GM23338 (cell line): ENCODE measurements around the gene BUB1B. TPM values are rescaled to one million over a fixed set of nuclear protein-coding genes. Genes with fewer than 3 reads are reported as not detected.

ENCODE experiments used
- ATAC-seq: fragments of 200-7000 bp; cut with Tn5 transposase; 3 replicates; pipeline ENCODE4 v1.9.1; 2020
- DNase-seq: peaks from one replicate; pipeline ENCODE4 v3.0.0-alpha.2; 2015; ENCODE audit warnings: low spot score
- H2AFZ ChIP-seq: fragments of 200-600 bp; sonication (generic); 2 replicates; pipeline ENCODE4 v1.8.0; 2016; ENCODE audit warnings: antibody characterized with exemption, mild to moderate bottlenecking, moderate library complexity
- H3F3A ChIP-seq: fragments of 200-600 bp; sonication (generic); replicated peaks from 2 replicates; pipeline ENCODE4 v1.8.0; 2017; ENCODE audit warnings: antibody characterized with exemption, mixed run types, low read depth
- H3K27ac ChIP-seq: fragments of 200-600 bp; sonication (generic); 2 replicates; pipeline ENCODE4 v1.6.1; 2016; ENCODE audit warnings: low read depth
- H3K27me3 ChIP-seq: fragments of 200-600 bp; sonication (generic); 2 replicates; pipeline ENCODE4 v1.8.0; 2016; ENCODE audit warnings: mild to moderate bottlenecking, mixed run types, moderate library complexity; ENCODE audit not compliant: insufficient read depth
- H3K36me3 ChIP-seq: fragments of 200-600 bp; sonication (generic); 2 replicates; pipeline ENCODE4 v1.8.0; 2016; ENCODE audit warnings: mild to moderate bottlenecking; ENCODE audit not compliant: insufficient read depth
- H3K4me1 ChIP-seq: fragments of 200-600 bp; sonication (generic); 2 replicates; pipeline ENCODE4 v1.8.0; 2016; ENCODE audit warnings: mild to moderate bottlenecking, moderate library complexity; ENCODE audit not compliant: insufficient read depth
- H3K4me2 ChIP-seq: fragments of 200-600 bp; sonication (generic); 2 replicates; pipeline ENCODE4 v1.7.1; 2017; ENCODE audit warnings: mixed run types
- H3K4me3 ChIP-seq: fragments of 200-600 bp; sonication (generic); 2 replicates; pipeline ENCODE4 v1.6.1; 2016; ENCODE audit warnings: mixed run types
- H3K79me2 ChIP-seq: fragments of 200-600 bp; sonication (generic); replicated peaks from 2 replicates; pipeline ENCODE4 v1.8.0; 2017; ENCODE audit warnings: mild to moderate bottlenecking; ENCODE audit not compliant: insufficient read depth
- H3K9me2 ChIP-seq: fragments of 200-600 bp; sonication (generic); 2 replicates; pipeline ENCODE4 v1.8.0; 2017; ENCODE audit not compliant: insufficient read depth
- H4K20me1 ChIP-seq: fragments of 200-600 bp; sonication (generic); replicated peaks from 2 replicates; pipeline ENCODE4 v1.8.0; 2017; ENCODE audit warnings: mild to moderate bottlenecking; ENCODE audit not compliant: insufficient read depth
- H3K27ac Mint-ChIP-seq: 2 replicates; pipeline ENCODE4 v1.8.0; 2020; ENCODE audit warnings: inconsistent platforms, mild to moderate bottlenecking, moderate library complexity, mixed read lengths
- H3K27me3 Mint-ChIP-seq: 3 replicates; pipeline ENCODE4 v1.8.0; 2022; ENCODE audit warnings: low read depth, mild to moderate bottlenecking, moderate library complexity, mixed read lengths, inconsistent platforms; ENCODE audit not compliant: insufficient read depth, poor library complexity
- H3K36me3 Mint-ChIP-seq: 3 replicates; pipeline ENCODE4 v1.8.0; 2021; ENCODE audit warnings: low read depth, mild to moderate bottlenecking, inconsistent platforms, moderate library complexity, mixed read lengths
- H3K4me1 Mint-ChIP-seq: 3 replicates; pipeline ENCODE4 v1.8.0; 2020; ENCODE audit warnings: mild to moderate bottlenecking, inconsistent platforms, mixed read lengths
- H3K4me3 Mint-ChIP-seq: 3 replicates; pipeline ENCODE4 v1.8.0; 2021; ENCODE audit warnings: moderate library complexity, mild to moderate bottlenecking, inconsistent platforms, mixed read lengths
- H3K9me3 Mint-ChIP-seq: 3 replicates; pipeline ENCODE4 v1.8.0; 2020; ENCODE audit warnings: moderate library complexity, mild to moderate bottlenecking, inconsistent platforms, mixed read lengths
- CREB1 ChIP-seq: fragments of 250-450 bp; sonication (Bioruptor Pico); IDR thresholded peaks from 2 replicates; pipeline ENCODE4 v1.5.0; 2020; ENCODE audit warnings: low read depth, mild to moderate bottlenecking, moderate library complexity
- EZH2 ChIP-seq: fragments of 200-600 bp; sonication (generic); IDR thresholded peaks from one replicate; pipeline ENCODE4 v1.8.0; 2017; ENCODE audit warnings: antibody characterized with exemption, mild to moderate bottlenecking, low read depth; ENCODE audit not compliant: unreplicated experiment
- EZH2phosphoT487 ChIP-seq: fragments of 200-600 bp; sonication (generic); IDR thresholded peaks from one replicate; pipeline ENCODE4 v1.8.1; 2018; ENCODE audit warnings: antibody characterized with exemption; ENCODE audit not compliant: unreplicated experiment
- JUNB ChIP-seq: IDR thresholded peaks from one replicate; pipeline ENCODE4 v1.6.1; 2016; ENCODE audit warnings: antibody characterized with exemption; ENCODE audit not compliant: unreplicated experiment
- NANOG ChIP-seq: IDR thresholded peaks from 2 replicates; pipeline ENCODE4 v1.6.1; 2016; ENCODE audit warnings: antibody characterized with exemption, borderline replicate concordance
- POLR2AphosphoS5 ChIP-seq: IDR thresholded peaks from 2 replicates; pipeline ENCODE4 v1.6.1; 2016; ENCODE audit warnings: antibody characterized with exemption, low read depth
- STAT1 ChIP-seq: IDR thresholded peaks from one replicate; pipeline ENCODE4 v1.6.1; 2016; ENCODE audit warnings: antibody characterized with exemption; ENCODE audit not compliant: unreplicated experiment
- ZNF114 ChIP-seq: fragments of 250-450 bp; sonication (Bioruptor Pico); IDR thresholded peaks from 2 replicates; pipeline ENCODE4 v1.5.0; 2020; ENCODE audit warnings: mild to moderate bottlenecking, moderate library complexity
- ZNF331 ChIP-seq: fragments of 250-450 bp; sonication (Bioruptor Pico); IDR thresholded peaks from 2 replicates; pipeline ENCODE4 v1.5.0; 2020; ENCODE audit warnings: low read depth, mild to moderate bottlenecking, moderate library complexity
- polyA plus RNA-seq: library from polyadenylated mRNA; unstranded; fragments of >200 nt; fragmentation: Nextera tagmentation; extraction: Ambion mirVana; gene quantifications from 2 replicates; pipeline ENCODE4 v1.2.1, GENCODE V29; 2016
- total RNA-seq: library from RNA; depleted of rRNA; stranded (reverse); fragments of >200 nt; shearing (Covaris generic); gene quantifications from 2 replicates; pipeline ENCODE4 v1.2.3, GENCODE V29; 2014
- TF ChIP-seq, protein P1 (sequence below): IDR thresholded peaks from one replicate; pipeline ENCODE4 v1.6.1; 2018; ENCODE audit warnings: antibody characterized with exemption; ENCODE audit not compliant: unreplicated experiment
- TF ChIP-seq, protein P2 (sequence below), 2 experiments: fragments of 200-600 bp in 1 of 2; sonication (generic) in 1 of 2; conservative IDR thresholded peaks; 2 replicates each; pipeline versions ENCODE4 v1.5.1 to v1.6.1; 2016 to 2017; ENCODE audit warnings: antibody characterized with exemption in 2 of 2, low read depth in 2 of 2, mild to moderate bottlenecking in 2 of 2, moderate library complexity in 1 of 2
- TF ChIP-seq, protein P3 (sequence below): fragments of 250-450 bp; sonication (Bioruptor Pico); IDR thresholded peaks from 2 replicates; pipeline ENCODE4 v1.5.0; 2020; ENCODE audit warnings: mild to moderate bottlenecking, moderate library complexity
- TF ChIP-seq, protein P4 (sequence below): IDR thresholded peaks from 2 replicates; pipeline ENCODE4 v1.6.1; 2016; ENCODE audit warnings: antibody characterized with exemption

Gene BUB1B
- total and polyA plus RNA-seq, 2 experiments from 2014 or later: 77.7 to 160 TPM

DNA sequence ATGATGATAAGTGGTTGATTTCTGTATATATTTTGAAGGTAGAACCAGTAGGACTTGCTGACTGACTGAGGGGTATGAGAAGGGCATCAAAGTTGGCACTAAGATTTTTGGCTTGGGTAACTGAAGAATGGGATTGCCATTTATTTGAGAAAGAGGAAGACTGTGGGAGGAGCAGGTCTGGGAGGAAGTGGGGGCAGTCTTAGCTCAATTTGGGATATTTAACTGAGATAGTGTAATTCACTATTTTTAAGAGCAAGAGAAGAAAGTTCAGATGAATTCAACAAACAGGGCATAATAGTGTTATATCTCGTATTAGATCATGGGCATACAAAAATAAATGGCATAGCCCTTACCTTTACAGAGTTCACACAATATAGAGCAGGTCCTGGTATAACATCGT is 1.7 kb downstream of the BUB1B start:
- H3K36me3 ChIP-seq: peaks cover 26% of the 10 kb centered on the region
- no peak overlapping the region for H3K27ac Mint-ChIP-seq
- H3K9me2 ChIP-seq: peaks cover 4% of the 10 kb centered on the region; the same call in 1 of the 2 replicates
- peaks cover 43% of the 10 kb centered on the region for H3K36me3 Mint-ChIP-seq
- H3K9me3 Mint-ChIP-seq: no peaks in the 10 kb centered on the region
- peaks cover 66% of the 10 kb centered on the region for H3K79me2 ChIP-seq
- H3K27me3 Mint-ChIP-seq: no peaks in the 10 kb centered on the region
- peak overlapping the region; percentile 79 for H3K4me3 ChIP-seq
- no peak overlapping the region for H2AFZ ChIP-seq
- DNase-seq (no peak), ATAC-seq (no peak)
- H3K4me3 Mint-ChIP-seq: no peak overlapping the region
- H3K4me2 ChIP-seq: peak overlapping the region; percentile 98
- 0 out of 2 replicates have a peak, but pooled peaks cover 11% of the 10 kb centered on the region for H3F3A ChIP-seq
- H4K20me1 ChIP-seq: peaks cover 34% of the 10 kb centered on the region
- H3K27ac ChIP-seq: no peak overlapping the region
- H3K27me3 ChIP-seq: no peaks in the 10 kb centered on the region
- TF ChIP-seq JUNB (no peak), POLR2AphosphoS5 (no peak), CREB1 (CRISPR knock-in tag) (no peak), EZH2 (no peak), ZNF331 (CRISPR knock-in tag) (no peak), EZH2phosphoT487 (no peak), ZNF114 (no peak), NANOG (no peak), STAT1 (no peak)
- TF ChIP-seq, protein P1, sequence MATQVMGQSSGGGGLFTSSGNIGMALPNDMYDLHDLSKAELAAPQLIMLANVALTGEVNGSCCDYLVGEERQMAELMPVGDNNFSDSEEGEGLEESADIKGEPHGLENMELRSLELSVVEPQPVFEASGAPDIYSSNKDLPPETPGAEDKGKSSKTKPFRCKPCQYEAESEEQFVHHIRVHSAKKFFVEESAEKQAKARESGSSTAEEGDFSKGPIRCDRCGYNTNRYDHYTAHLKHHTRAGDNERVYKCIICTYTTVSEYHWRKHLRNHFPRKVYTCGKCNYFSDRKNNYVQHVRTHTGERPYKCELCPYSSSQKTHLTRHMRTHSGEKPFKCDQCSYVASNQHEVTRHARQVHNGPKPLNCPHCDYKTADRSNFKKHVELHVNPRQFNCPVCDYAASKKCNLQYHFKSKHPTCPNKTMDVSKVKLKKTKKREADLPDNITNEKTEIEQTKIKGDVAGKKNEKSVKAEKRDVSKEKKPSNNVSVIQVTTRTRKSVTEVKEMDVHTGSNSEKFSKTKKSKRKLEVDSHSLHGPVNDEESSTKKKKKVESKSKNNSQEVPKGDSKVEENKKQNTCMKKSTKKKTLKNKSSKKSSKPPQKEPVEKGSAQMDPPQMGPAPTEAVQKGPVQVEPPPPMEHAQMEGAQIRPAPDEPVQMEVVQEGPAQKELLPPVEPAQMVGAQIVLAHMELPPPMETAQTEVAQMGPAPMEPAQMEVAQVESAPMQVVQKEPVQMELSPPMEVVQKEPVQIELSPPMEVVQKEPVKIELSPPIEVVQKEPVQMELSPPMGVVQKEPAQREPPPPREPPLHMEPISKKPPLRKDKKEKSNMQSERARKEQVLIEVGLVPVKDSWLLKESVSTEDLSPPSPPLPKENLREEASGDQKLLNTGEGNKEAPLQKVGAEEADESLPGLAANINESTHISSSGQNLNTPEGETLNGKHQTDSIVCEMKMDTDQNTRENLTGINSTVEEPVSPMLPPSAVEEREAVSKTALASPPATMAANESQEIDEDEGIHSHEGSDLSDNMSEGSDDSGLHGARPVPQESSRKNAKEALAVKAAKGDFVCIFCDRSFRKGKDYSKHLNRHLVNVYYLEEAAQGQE: no peak
- TF ChIP-seq, protein P2, sequence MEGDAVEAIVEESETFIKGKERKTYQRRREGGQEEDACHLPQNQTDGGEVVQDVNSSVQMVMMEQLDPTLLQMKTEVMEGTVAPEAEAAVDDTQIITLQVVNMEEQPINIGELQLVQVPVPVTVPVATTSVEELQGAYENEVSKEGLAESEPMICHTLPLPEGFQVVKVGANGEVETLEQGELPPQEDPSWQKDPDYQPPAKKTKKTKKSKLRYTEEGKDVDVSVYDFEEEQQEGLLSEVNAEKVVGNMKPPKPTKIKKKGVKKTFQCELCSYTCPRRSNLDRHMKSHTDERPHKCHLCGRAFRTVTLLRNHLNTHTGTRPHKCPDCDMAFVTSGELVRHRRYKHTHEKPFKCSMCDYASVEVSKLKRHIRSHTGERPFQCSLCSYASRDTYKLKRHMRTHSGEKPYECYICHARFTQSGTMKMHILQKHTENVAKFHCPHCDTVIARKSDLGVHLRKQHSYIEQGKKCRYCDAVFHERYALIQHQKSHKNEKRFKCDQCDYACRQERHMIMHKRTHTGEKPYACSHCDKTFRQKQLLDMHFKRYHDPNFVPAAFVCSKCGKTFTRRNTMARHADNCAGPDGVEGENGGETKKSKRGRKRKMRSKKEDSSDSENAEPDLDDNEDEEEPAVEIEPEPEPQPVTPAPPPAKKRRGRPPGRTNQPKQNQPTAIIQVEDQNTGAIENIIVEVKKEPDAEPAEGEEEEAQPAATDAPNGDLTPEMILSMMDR (conservative IDR thresholded peaks at IDR 0.05; ENCODE audit: low read depth in 2 of 2): no peak
- TF ChIP-seq, protein P3, sequence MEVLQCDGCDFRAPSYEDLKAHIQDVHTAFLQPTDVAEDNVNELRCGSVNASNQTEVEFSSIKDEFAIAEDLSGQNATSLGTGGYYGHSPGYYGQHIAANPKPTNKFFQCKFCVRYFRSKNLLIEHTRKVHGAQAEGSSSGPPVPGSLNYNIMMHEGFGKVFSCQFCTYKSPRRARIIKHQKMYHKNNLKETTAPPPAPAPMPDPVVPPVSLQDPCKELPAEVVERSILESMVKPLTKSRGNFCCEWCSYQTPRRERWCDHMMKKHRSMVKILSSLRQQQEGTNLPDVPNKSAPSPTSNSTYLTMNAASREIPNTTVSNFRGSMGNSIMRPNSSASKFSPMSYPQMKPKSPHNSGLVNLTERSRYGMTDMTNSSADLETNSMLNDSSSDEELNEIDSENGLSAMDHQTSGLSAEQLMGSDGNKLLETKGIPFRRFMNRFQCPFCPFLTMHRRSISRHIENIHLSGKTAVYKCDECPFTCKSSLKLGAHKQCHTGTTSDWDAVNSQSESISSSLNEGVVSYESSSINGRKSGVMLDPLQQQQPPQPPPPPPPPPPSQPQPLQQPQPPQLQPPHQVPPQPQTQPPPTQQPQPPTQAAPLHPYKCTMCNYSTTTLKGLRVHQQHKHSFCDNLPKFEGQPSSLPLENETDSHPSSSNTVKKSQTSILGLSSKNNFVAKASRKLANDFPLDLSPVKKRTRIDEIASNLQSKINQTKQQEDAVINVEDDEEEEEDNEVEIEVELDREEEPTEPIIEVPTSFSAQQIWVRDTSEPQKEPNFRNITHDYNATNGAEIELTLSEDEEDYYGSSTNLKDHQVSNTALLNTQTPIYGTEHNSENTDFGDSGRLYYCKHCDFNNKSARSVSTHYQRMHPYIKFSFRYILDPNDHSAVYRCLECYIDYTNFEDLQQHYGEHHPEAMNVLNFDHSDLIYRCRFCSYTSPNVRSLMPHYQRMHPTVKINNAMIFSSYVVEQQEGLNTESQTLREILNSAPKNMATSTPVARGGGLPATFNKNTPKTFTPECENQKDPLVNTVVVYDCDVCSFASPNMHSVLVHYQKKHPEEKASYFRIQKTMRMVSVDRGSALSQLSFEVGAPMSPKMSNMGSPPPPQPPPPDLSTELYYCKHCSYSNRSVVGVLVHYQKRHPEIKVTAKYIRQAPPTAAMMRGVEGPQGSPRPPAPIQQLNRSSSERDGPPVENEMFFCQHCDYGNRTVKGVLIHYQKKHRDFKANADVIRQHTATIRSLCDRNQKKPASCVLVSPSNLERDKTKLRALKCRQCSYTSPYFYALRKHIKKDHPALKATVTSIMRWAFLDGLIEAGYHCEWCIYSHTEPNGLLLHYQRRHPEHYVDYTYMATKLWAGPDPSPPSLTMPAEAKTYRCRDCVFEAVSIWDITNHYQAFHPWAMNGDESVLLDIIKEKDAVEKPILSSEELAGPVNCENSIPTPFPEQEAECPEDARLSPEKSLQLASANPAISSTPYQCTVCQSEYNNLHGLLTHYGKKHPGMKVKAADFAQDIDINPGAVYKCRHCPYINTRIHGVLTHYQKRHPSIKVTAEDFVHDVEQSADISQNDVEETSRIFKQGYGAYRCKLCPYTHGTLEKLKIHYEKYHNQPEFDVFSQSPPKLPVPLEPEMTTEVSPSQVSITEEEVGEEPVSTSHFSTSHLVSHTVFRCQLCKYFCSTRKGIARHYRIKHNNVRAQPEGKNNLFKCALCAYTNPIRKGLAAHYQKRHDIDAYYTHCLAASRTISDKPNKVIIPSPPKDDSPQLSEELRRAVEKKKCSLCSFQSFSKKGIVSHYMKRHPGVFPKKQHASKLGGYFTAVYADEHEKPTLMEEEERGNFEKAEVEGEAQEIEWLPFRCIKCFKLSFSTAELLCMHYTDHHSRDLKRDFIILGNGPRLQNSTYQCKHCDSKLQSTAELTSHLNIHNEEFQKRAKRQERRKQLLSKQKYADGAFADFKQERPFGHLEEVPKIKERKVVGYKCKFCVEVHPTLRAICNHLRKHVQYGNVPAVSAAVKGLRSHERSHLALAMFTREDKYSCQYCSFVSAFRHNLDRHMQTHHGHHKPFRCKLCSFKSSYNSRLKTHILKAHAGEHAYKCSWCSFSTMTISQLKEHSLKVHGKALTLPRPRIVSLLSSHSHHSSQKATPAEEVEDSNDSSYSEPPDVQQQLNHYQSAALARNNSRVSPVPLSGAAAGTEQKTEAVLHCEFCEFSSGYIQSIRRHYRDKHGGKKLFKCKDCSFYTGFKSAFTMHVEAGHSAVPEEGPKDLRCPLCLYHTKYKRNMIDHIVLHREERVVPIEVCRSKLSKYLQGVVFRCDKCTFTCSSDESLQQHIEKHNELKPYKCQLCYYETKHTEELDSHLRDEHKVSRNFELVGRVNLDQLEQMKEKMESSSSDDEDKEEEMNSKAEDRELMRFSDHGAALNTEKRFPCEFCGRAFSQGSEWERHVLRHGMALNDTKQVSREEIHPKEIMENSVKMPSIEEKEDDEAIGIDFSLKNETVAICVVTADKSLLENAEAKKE (CRISPR knock-in tag): no peak
- TF ChIP-seq, protein P4, sequence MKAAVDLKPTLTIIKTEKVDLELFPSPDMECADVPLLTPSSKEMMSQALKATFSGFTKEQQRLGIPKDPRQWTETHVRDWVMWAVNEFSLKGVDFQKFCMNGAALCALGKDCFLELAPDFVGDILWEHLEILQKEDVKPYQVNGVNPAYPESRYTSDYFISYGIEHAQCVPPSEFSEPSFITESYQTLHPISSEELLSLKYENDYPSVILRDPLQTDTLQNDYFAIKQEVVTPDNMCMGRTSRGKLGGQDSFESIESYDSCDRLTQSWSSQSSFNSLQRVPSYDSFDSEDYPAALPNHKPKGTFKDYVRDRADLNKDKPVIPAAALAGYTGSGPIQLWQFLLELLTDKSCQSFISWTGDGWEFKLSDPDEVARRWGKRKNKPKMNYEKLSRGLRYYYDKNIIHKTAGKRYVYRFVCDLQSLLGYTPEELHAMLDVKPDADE: no peak
- peaks cover 21% of the 10 kb centered on the region for H3K4me1 ChIP-seq
- H3K4me1 Mint-ChIP-seq: peaks cover 16% of the 10 kb centered on the region
